DND-41 (cell line): ENCODE results near the gene SMIM21.

Source experiments
- CTCF ChIP-seq: IDR thresholded peaks from 2 replicates; pipeline ENCODE4 v1.5.1; 2012; ENCODE audit warnings: borderline replicate concordance, low read length, moderate library complexity, mild to moderate bottlenecking; ENCODE audit not compliant: poor library complexity, severe bottlenecking; ENCODE audit errors: extremely low read depth
- EZH2 ChIP-seq: IDR thresholded peaks from 3 replicates; pipeline ENCODE4 v1.6.1; 2012; ENCODE audit warnings: borderline replicate concordance, low read depth, mild to moderate bottlenecking, moderate library complexity, low read length, inconsistent platforms; ENCODE audit not compliant: severe bottlenecking

- no peak for TF ChIP-seq EZH2
- no peak for TF ChIP-seq CTCF
Observed at GRCh38 chr18:75376004-75376403, 51.5 kb downstream of the SMIM21 start.
